ENCODE data around the gene TNIK.

The TNIK gene

DNA sequence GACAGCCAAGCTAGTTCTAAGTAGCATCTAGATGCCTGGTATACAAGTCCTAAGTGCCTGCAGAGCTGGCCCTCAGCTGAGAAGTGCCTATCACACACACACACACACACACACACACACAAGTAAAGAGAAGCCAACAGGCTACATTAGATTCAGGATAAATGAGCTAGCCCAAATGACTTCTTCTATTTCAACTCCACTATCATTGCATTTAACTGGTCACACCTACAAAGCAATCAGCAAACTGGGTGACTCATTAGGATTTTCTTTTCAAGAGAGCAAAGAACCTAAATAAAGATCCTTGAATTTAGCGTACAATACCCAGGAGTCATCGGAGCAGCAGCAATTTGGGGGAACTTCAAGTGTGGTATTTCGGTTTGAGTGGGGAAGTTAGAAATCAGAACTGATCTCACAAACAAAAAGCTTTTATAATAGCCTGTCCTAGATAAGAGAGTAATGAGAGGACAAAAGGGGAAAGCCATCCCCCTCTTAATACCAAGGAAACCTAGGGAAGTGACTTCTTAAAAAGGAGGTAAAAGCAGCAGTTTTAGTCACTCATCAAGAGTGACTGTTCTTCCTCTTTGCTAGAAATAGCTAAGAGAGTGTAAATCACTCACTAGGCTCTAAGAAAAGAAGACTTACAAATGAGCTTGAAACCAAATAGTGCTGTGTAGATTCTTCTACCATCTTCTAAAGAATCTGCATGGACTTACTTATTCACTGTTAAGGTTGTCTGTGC lies 112.7 kb downstream of the TNIK start:
- TF ChIP-seq ZNF274 (IDR thresholded peaks at IDR 0.05; ENCODE audit: low read depth, low read length) (no peak), YY1 (IDR thresholded peaks at IDR 0.05; ENCODE audit: insufficient read depth, insufficient read length) (no peak), SUZ12 (IDR thresholded peaks at IDR 0.05; ENCODE audit: extremely low read depth, insufficient read depth, insufficient read length) (no peak)
- no peak overlapping the region for H3K9ac ChIP-seq (ENCODE audit: insufficient read length, low read depth)
- no peak overlapping the region for H3K4me3 ChIP-seq (ENCODE audit: insufficient read length, low read depth)
- DNase-seq (ENCODE audit: low read depth, low spot score) = no peak
- H3K4me1 ChIP-seq (ENCODE audit: insufficient read depth, insufficient read length) = no peaks in the 10 kb centered on the region
- no peaks in the 10 kb centered on the region for H3K9me3 ChIP-seq (ENCODE audit: insufficient read depth, low read length)
- no peaks in the 10 kb centered on the region for H3K36me3 ChIP-seq (ENCODE audit: insufficient read depth, insufficient read length, low read length)
- H3K27me3 ChIP-seq (ENCODE audit: insufficient read depth, insufficient read length) = no peaks in the 10 kb centered on the region

DNA sequence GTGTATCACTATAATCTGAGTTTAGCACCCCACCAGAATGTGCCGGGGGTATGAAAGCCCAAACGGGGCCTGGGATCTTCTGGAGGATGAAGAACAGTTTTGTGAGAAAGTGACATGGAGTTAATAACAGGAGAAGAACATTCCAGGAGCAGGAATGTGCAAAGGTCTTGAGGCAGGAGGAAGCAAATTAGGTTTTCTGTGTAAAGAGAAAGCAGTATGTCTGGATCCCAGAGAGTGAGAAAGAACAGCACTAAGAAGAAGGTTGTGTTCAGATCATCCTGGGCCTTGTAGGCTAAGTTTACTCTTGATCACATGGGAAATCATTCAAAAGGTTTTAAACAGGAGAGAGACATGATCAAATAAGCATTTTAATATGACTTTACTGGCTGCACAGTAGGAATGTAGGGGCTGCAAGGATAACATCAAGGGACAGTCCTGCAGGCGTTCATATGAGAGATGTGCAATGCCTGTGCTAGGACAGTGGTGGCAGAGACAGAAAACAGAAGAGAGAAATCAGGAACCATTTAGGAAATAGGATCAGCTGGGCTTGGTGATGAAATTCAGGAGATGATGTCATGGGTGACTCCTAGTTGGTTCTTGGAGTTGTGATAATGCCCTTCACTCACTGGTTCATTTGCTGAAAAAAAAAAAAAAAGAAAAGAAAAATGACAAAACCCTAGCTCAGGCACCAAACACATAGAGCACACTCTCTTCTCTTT lies 113.5 kb downstream of the TNIK start:
- Histone ChIP-seq H3K4me1 (ENCODE audit: insufficient read depth, insufficient read length) (no peaks in the 10 kb centered on the region), H3K27me3 (ENCODE audit: insufficient read depth, insufficient read length) (no peaks in the 10 kb centered on the region), H3K4me3 (ENCODE audit: insufficient read length, low read depth) (no peak overlapping the region), H3K9ac (ENCODE audit: insufficient read length, low read depth) (no peak overlapping the region), H3K36me3 (ENCODE audit: insufficient read depth, insufficient read length, low read length) (no peaks in the 10 kb centered on the region), H3K9me3 (ENCODE audit: insufficient read depth, low read length) (no peaks in the 10 kb centered on the region)
- TF ChIP-seq SUZ12 (IDR thresholded peaks at IDR 0.05; ENCODE audit: extremely low read depth, insufficient read depth, insufficient read length) = no peak
- TF ChIP-seq YY1 (IDR thresholded peaks at IDR 0.05; ENCODE audit: insufficient read depth, insufficient read length) = no peak
- TF ChIP-seq ZNF274 (IDR thresholded peaks at IDR 0.05; ENCODE audit: low read depth, low read length) = no peak
- no peak for DNase-seq (ENCODE audit: low read depth, low spot score)

- H3K4me3 ChIP-seq (ENCODE audit: insufficient read length, low read depth) = no peak overlapping the region
- no peaks in the 10 kb centered on the region for H3K9me3 ChIP-seq (ENCODE audit: insufficient read depth, low read length)
- no peaks in the 10 kb centered on the region for H3K27me3 ChIP-seq (ENCODE audit: insufficient read depth, insufficient read length)
- no peaks in the 10 kb centered on the region for H3K36me3 ChIP-seq (ENCODE audit: insufficient read depth, insufficient read length, low read length)
- H3K9ac ChIP-seq (ENCODE audit: insufficient read length, low read depth) = no peak overlapping the region
- H3K4me1 ChIP-seq (ENCODE audit: insufficient read depth, insufficient read length) = no peaks in the 10 kb centered on the region
- no peak for DNase-seq (ENCODE audit: low read depth, low spot score)
- TF ChIP-seq SUZ12 (IDR thresholded peaks at IDR 0.05; ENCODE audit: extremely low read depth, insufficient read depth, insufficient read length) (no peak), ZNF274 (IDR thresholded peaks at IDR 0.05; ENCODE audit: low read depth, low read length) (no peak), YY1 (IDR thresholded peaks at IDR 0.05; ENCODE audit: insufficient read depth, insufficient read length) (no peak)
Observed at GRCh38 chr3:171346019-171346418, 114.2 kb downstream of the TNIK start.

DNA sequence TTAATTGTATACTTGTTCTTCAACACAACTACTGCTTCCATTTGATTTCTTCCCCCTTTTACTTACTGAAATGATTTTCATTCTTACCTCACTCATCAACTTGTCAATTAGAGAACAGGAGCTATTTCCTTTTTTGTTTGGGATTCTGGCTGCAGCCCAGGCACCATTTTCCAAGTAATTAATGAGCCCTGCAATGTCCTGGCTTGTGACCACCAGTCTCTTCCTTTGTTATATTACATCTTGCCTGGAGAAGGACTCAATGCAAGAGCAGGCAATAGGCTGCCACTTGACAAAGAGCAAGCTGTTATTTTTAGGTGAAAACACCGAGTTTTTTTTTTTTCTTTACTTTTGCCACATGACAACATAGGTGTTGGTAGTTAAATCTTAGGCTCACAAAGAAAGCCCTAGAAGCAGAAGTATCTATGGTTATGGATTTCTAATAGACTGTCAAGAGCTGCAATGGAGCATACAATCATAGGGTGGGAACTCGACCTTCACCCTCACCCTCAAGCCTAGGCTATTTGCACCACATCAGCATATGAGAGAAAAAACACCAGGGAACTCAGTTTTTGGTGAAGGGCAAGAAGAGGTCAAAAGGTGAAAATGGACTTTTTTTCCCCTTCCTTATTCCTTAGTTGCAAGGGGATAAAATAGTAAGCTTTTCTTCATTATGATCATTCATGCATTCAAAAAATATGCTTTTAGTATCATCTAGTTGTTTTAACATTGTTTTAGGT lies 114.9 kb downstream of the TNIK start:
- TF ChIP-seq YY1 (IDR thresholded peaks at IDR 0.05; ENCODE audit: insufficient read depth, insufficient read length) (no peak), ZNF274 (IDR thresholded peaks at IDR 0.05; ENCODE audit: low read depth, low read length) (no peak), SUZ12 (IDR thresholded peaks at IDR 0.05; ENCODE audit: extremely low read depth, insufficient read depth, insufficient read length) (no peak)
- no peak for DNase-seq (ENCODE audit: low read depth, low spot score)
- Histone ChIP-seq H3K36me3 (ENCODE audit: insufficient read depth, insufficient read length, low read length) (no peaks in the 10 kb centered on the region), H3K9me3 (ENCODE audit: insufficient read depth, low read length) (no peaks in the 10 kb centered on the region), H3K27me3 (ENCODE audit: insufficient read depth, insufficient read length) (no peaks in the 10 kb centered on the region), H3K4me3 (ENCODE audit: insufficient read length, low read depth) (no peak overlapping the region), H3K9ac (ENCODE audit: insufficient read length, low read depth) (no peak overlapping the region), H3K4me1 (ENCODE audit: insufficient read depth, insufficient read length) (no peaks in the 10 kb centered on the region)

GRCh38 chr3:171343693-171344092 lies 116.5 kb downstream of the TNIK start:
- DNase-seq (ENCODE audit: low read depth, low spot score) = no peak
- H3K9ac ChIP-seq (ENCODE audit: insufficient read length, low read depth) = no peak overlapping the region
- TF ChIP-seq SUZ12 (IDR thresholded peaks at IDR 0.05; ENCODE audit: extremely low read depth, insufficient read depth, insufficient read length) = no peak
- no peak overlapping the region for H3K4me3 ChIP-seq (ENCODE audit: insufficient read length, low read depth)
- H3K9me3 ChIP-seq (ENCODE audit: insufficient read depth, low read length) = no peaks in the 10 kb centered on the region
- H3K27me3 ChIP-seq (ENCODE audit: insufficient read depth, insufficient read length) = no peaks in the 10 kb centered on the region
- H3K36me3 ChIP-seq (ENCODE audit: insufficient read depth, insufficient read length, low read length) = no peaks in the 10 kb centered on the region
- H3K4me1 ChIP-seq (ENCODE audit: insufficient read depth, insufficient read length) = no peaks in the 10 kb centered on the region

DNA sequence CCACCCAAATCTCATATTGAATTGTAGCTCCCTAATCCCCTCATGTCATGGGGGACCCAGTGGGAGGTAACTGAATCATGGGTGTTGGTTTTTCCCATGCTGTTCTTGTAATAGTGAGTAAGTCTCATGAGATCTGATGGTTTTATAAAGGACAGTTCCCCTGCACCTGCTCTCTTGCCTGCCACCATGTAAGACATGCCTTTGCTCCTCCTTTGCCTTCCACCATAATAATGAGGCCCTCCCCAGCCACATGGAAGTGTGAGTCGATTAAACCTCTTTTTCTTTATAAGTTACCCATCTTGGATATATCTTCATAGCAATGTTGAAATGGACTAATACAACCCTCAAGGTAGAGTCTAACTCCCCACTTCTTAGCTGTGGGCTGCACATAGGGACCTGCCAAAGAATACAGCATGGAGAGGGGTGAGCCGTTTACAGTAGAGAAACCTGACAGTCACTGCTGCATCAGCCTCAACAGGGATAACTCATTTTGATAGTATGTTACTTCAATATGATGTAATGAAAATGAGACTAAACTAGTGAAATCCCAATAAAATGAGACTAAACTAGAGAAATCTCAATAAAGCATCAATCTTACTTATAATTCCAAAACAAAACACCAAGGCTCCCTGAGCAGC lies 117.3 kb downstream of the TNIK start:
- H3K4me1 ChIP-seq (ENCODE audit: insufficient read depth, insufficient read length) = no peaks in the 10 kb centered on the region
- DNase-seq (ENCODE audit: low read depth, low spot score) = no peak
- no peaks in the 10 kb centered on the region for H3K36me3 ChIP-seq (ENCODE audit: insufficient read depth, insufficient read length, low read length)
- H3K9ac ChIP-seq (ENCODE audit: insufficient read length, low read depth) = no peak overlapping the region
- H3K27me3 ChIP-seq (ENCODE audit: insufficient read depth, insufficient read length) = no peaks in the 10 kb centered on the region
- no peak overlapping the region for H3K4me3 ChIP-seq (ENCODE audit: insufficient read length, low read depth)
- no peak for TF ChIP-seq SUZ12 (IDR thresholded peaks at IDR 0.05; ENCODE audit: extremely low read depth, insufficient read depth, insufficient read length)
- no peak for TF ChIP-seq YY1 (IDR thresholded peaks at IDR 0.05; ENCODE audit: insufficient read depth, insufficient read length)
- no peak for TF ChIP-seq ZNF274 (IDR thresholded peaks at IDR 0.05; ENCODE audit: low read depth, low read length)
- no peaks in the 10 kb centered on the region for H3K9me3 ChIP-seq (ENCODE audit: insufficient read depth, low read length)

GRCh38 chr3:171342200-171342599 lies 118.0 kb downstream of the TNIK start:
- no peaks in the 10 kb centered on the region for H3K36me3 ChIP-seq (ENCODE audit: insufficient read depth, insufficient read length, low read length)
- H3K4me3 ChIP-seq (ENCODE audit: insufficient read length, low read depth) = no peak overlapping the region
- no peak for DNase-seq (ENCODE audit: low read depth, low spot score)
- no peaks in the 10 kb centered on the region for H3K9me3 ChIP-seq (ENCODE audit: insufficient read depth, low read length)
- no peaks in the 10 kb centered on the region for H3K27me3 ChIP-seq (ENCODE audit: insufficient read depth, insufficient read length)
- TF ChIP-seq SUZ12 (IDR thresholded peaks at IDR 0.05; ENCODE audit: extremely low read depth, insufficient read depth, insufficient read length) (no peak), ZNF274 (IDR thresholded peaks at IDR 0.05; ENCODE audit: low read depth, low read length) (no peak), YY1 (IDR thresholded peaks at IDR 0.05; ENCODE audit: insufficient read depth, insufficient read length) (no peak)
- H3K9ac ChIP-seq (ENCODE audit: insufficient read length, low read depth) = no peak overlapping the region
- no peaks in the 10 kb centered on the region for H3K4me1 ChIP-seq (ENCODE audit: insufficient read depth, insufficient read length)
